HG03469 (cell line): ENCODE results near the gene SGO2.
"Not testable (repeated sequence)": the region's sequence is repeated elsewhere in the genome, so short reads cannot be mapped to it uniquely, and the experiment has no call there.

ENCODE experiments used
- ATAC-seq: cut with Tn5 transposase; IDR thresholded peaks from one replicate; pipeline ENCODE4 v1.9.1; 2021; ENCODE audit warnings: mild to moderate bottlenecking, moderate library complexity, moderate number of reproducible peaks; ENCODE audit not compliant: unreplicated experiment

SGO2 gene

DNA sequence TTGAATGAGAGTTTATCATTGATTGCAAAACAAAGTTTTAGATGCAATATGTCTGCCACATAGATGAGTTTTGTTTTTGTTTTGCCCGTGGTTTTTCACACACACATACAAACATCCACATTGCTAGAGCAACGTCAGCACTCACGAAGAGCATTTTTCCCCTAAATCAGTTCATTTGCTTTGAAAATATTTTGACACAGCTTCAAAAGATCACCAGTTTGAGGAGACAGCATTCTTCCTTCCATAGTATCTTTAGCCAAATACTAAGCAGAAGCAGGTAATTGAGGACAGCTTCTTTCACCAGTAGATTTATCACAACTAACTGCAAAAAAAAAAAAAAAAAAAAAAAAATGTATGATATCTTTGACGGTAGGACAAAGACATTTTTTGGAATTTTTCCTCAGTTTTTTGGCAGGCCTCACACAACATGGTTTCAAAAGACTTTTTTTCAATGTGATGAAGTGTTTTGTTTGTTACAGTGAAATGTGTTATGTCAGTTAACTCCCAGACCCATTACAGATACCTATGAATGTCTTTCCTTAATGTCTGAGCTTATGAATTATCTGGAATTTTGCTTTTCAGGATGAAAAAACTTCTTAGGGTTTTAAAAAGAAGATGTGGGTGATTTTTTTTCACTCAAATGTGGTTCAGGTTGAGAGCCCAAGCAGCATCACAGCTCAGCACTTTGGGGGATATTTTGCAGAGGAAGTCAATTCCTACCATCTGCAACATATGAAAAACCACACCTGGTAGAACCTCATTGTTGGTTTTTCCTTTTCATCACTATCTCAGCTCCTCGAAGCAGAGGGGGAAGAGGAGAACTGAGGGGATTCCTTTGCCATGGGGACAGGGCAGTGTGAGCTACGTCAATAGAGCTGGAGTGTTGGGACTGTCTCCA lies 91.4 kb downstream of the SGO2 start:
- ATAC-seq: no peak

GRCh38 chr2:200618054-200618419 lies 92.0 kb downstream of the SGO2 start:
- ATAC-seq: no peak

- no peak for ATAC-seq
Observed at GRCh38 chr2:200618590-200619021, 92.6 kb downstream of the SGO2 start.

- ATAC-seq: no peak
Observed at GRCh38 chr2:200619279-200619678, 93.3 kb downstream of the SGO2 start.

DNA sequence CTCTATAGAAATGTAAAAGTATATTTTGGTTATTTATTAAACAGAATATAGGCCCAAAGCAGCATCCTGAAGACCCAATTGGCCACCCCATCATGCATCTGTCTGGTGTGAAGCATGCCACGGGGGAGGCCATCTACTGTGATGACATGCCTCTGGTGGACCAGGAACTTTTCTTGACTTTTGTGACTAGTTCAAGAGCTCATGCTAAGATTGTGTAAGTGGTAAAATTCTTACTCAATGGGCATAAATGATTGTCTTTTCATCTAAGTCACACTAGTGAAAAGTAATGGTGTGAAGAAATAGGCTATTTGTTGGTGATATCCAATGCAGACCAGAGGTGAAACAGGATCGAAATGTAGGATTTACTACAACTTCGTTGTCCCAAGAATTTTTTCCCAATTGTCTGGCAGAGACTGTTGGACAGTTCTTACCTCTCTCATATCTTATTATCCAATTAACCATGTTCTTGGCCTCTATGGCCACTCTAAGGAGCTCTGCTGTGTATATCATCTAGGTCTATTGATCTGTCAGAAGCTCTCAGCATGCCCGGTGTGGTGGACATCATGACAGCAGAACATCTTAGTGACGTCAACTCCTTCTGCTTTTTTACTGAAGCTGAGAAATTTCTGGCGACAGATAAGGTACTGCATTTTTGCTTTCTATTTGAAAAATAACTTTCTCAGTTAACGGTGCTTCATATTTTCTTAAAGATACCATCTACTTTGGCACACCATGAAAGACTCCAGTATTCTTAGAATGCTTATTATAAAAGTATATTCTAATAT lies 94.8 kb downstream of the SGO2 start:
- ATAC-seq: no peak

DNA sequence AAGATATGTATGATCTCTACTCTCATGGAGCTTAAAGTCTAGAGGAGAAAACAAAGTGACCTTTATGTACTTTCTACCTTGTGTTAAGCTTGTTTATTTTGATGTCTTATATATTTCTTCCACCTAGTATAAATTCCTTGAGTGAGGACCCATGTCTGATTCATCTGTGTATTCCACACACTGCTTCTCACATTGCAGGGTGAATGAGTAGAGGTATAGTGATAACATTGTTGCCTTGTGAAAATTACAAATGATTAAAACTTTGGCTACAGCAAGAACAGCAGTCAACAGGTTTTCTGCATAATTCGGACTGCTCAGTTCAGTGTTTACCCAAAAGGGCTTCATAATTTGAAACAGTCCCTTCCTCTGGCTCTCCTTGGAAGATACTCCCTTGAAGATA lies 96.1 kb downstream of the SGO2 start:
- ATAC-seq: no peak

DNA sequence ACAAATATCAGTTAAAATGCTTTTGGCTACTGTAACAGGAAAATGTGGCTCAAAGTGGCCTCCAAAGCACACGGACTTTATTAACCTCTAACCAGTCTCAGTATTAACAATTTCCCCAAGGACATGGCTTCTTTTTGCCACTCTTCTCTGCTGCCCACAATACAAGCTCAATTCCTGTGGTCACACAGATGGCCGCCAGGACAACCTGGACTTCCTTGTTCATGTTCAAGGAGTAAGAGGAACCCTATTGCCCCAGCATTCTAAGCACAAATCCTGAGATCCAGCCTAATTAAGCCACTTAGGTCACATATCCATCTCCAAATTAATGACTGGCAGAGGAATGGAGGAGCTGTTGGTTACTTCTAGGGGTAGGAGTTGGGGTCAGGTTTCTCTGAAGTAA lies 98.0 kb downstream of the SGO2 start:
- no peak for ATAC-seq

GRCh38 chr2:200624658-200625057 lies 98.7 kb downstream of the SGO2 start:
- ATAC-seq: no peak

DNA sequence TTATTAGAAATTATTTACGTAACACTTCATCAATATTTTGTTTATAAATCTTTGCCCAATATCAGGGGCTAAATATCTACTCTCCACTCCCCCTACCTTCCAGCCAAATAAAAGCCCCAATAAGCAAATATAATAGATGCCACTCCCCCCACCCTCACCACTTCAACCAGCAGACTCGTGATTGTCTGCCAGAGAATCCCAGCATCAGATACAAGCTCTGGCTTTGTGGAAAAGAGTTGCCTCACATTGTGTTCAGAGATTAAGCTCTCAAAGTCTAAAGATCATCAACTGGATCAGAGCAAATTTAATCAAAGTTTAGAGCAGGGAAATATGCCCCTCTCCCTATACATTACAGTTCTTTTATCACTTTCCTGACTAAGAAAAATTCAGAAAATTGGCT lies 99.3 kb downstream of the SGO2 start:
- no peak for ATAC-seq

- ATAC-seq: no peak
Observed at GRCh38 chr2:200625958-200626363, 100.0 kb downstream of the SGO2 start.

DNA sequence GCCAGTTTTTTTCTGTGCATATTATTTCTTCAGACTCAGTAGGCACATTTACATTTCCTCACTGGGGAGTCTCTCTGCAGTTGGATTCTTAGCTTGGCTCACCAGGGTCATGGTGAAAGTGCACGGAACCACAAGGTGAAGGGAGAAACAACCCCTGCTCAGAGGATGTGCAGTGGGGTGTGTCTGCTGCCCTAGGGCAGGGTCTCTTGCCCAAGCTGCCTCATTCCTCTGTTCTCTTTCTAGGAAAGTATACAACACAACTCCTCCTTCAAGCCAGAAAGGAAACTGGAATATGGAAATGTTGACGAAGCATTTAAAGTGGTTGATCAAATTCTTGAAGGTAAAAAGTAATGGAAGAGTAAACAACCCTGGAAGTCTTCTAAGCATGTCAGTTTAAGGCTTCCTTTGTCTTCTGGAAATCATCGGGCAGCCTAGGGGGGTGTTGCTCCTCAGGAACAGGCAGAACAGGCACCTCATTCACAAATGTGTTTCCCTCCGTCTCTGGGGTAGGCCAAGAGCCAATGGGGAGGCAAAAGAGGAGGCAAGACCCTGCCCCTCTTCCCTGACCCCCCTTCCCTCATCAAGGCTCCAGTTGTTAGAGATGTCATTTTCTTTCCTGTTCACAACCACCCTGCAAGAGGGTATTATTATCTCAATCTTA lies 101.2 kb downstream of the SGO2 start:
- ATAC-seq: no peak

GRCh38 chr2:200628461-200628860 lies 102.5 kb downstream of the SGO2 start:
- not testable (repeated sequence) for ATAC-seq

DNA sequence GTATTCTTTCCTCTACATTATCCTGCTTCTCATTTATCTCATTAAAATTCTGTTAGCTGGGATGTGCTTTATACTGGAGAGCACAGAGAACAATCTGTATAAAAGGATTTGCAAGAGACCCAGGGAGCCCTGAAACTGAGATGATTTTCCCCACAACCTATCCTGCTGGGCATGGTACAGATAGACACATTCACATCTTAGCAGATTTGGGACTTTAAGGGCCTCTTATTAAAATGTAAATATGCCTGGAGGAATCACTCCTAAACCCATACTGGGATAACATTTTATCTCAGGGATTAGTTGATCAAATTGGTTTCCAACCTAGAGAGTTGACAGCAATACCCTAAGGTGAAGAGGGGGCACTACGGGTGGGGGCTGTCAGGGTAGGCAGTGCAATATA lies 105.3 kb downstream of the SGO2 start:
- no peak for ATAC-seq
